ENCODE data around the gene CC2D1A. TPM values are rescaled to one million over a fixed set of nuclear protein-coding genes. Genes with fewer than 3 reads are reported as not detected.
"Not testable (repeated sequence)": the region's sequence is repeated elsewhere in the genome, so short reads cannot be mapped to it uniquely, and the experiment has no call there.

Gene CC2D1A
- total RNA-seq, 1 donor from 2014 or later = 6.8 TPM

GRCh38 chr19:13908674-13909073 lies 2.7 kb downstream of the CC2D1A start:
- DNase-seq = no peak

- DNase-seq = no peak
Observed at GRCh38 chr19:13909430-13909829, 3.4 kb downstream of the CC2D1A start.

- no peak for DNase-seq
Observed at GRCh38 chr19:13913352-13913751, 7.4 kb downstream of the CC2D1A start.

- DNase-seq = no peak
Observed at GRCh38 chr19:13914777-13915176, 8.8 kb downstream of the CC2D1A start.

- DNase-seq = no peak
Observed at GRCh38 chr19:13917888-13918406, 11.9 kb downstream of the CC2D1A start.

GRCh38 chr19:13918726-13919411 lies 12.9 kb downstream of the CC2D1A start:
- DNase-seq = no peak

GRCh38 chr19:13920524-13920923 lies 14.5 kb downstream of the CC2D1A start:
- no peak for DNase-seq

- DNase-seq = peak; percentile 52
Observed at GRCh38 chr19:13920940-13921747, 15.1 kb downstream of the CC2D1A start.

- not testable (repeated sequence) for DNase-seq
Observed at GRCh38 chr19:13922118-13922517, 16.1 kb downstream of the CC2D1A start.

GRCh38 chr19:13923194-13923987 lies 17.4 kb downstream of the CC2D1A start:
- no peak for DNase-seq

- DNase-seq = no peak
Observed at GRCh38 chr19:13926010-13926409, 20.0 kb downstream of the CC2D1A start.

GRCh38 chr19:13926715-13927114 lies 20.7 kb downstream of the CC2D1A start:
- DNase-seq = no peak

GRCh38 chr19:13929340-13929739 lies 23.3 kb downstream of the CC2D1A start:
- no peak for DNase-seq

- DNase-seq = no peak
Observed at GRCh38 chr19:13929956-13930355, 24.0 kb downstream of the CC2D1A start.

GRCh38 chr19:13930402-13930801 lies 24.4 kb downstream of the CC2D1A start:
- DNase-seq = no peak

- no peak for DNase-seq
Observed at GRCh38 chr19:13931391-13932148, 25.6 kb downstream of the CC2D1A start.

GRCh38 chr19:13932149-13932637 lies 26.2 kb downstream of the CC2D1A start:
- no peak for DNase-seq

- DNase-seq = no peak
Observed at GRCh38 chr19:13932911-13933393, 27.0 kb downstream of the CC2D1A start.

- DNase-seq = no peak
Observed at GRCh38 chr19:13934785-13935109, 28.7 kb downstream of the CC2D1A start.

GRCh38 chr19:13935765-13936510 lies 29.9 kb downstream of the CC2D1A start:
- no peak for DNase-seq
